Stimulated activated CD8-positive, alpha-beta memory T cell treated with anti-CD3 and anti-CD28 coated beads, Interleukin-15, amount 100 ng/mL, for 48 hours (primary cell): ENCODE results near the gene ETV4.

ENCODE experiments used
- DNase-seq, 2 donors: peaks; one replicate each; pipeline ENCODE4 v3.0.0-alpha.2; 2020; ENCODE audit warnings: low read depth in 2 of 2

Gene ETV4

GRCh38 chr17:43572368-43572980, 26.3 kb upstream of the ETV4 start:
- DNase-seq, result no peak

DNA sequence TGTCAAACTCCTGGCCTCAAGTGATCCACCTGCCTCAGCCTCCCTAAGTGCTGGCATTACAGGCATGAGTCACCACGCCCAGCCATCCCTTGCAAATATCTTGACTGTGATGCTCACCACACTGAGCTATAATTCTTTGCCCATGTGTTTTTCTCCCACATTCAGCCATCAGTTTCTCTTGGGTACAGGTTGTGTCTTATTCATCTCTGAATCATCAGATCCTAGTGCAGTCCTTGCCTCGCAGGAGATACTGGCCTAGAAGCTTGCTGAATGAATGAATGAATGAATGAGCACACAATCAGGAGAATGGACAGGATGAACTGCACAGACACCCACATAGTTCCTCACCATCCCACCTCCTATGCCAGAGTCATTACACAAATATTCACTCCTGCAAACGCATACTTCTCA, 24.4 kb upstream of the ETV4 start:
- no peak for DNase-seq

- DNase-seq, result no peak
Measured at GRCh38 chr17:43568506-43569082, 22.5 kb upstream of the ETV4 start.

GRCh38 chr17:43563600-43564594, 17.8 kb upstream of the ETV4 start:
- DNase-seq, result no peak

DNA sequence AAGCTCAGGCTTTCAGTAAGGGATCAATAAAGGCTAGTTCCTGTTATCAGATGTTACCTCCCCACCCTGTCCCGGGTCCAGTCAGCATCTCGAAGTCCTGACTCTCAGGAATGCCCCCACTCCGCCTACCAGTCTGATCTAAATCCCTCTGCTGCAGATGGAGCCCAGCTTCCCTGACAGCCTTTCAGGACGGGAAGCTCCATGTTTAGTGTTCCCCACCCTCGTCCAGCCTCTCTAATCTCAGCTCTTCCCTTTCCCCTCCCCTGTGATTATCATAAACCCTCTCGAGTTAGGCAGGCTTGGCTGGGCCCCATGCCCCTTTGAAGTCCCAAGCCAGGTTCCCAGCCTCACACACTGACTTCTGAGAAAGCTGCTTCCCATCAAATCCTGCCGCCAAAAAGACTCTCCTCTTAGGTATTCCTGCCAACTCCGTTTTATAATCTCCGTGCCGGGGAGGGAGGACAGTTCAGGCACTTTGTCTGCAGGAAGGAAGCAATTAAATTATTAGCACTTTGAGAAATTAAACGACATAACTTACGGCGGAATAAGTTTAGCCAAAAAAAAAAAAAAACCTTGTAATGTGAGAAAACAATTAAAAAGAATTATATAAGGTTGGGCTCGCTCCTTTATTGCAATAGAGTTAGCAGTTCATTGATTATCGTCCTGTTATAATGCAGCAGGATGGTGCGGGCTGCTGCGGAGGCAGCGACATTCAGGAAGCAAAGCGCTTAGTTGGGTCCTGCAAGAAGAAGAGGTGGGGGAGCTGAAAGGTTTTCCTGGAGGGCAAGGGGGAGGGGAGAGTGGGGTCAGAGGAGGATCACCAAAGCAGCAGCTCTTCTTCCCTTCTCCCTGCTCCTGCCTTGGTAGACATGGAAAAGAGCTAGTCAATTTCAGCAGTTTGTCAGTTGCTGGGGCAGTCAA, 16.8 kb upstream of the ETV4 start:
- DNase-seq, result no peak

- no peak for DNase-seq
Measured at GRCh38 chr17:43560461-43561427, 14.6 kb upstream of the ETV4 start.

GRCh38 chr17:43559161-43559816, 13.1 kb upstream of the ETV4 start:
- no peak for DNase-seq

GRCh38 chr17:43558805-43559160, 12.6 kb upstream of the ETV4 start:
- DNase-seq, result no peak

DNA sequence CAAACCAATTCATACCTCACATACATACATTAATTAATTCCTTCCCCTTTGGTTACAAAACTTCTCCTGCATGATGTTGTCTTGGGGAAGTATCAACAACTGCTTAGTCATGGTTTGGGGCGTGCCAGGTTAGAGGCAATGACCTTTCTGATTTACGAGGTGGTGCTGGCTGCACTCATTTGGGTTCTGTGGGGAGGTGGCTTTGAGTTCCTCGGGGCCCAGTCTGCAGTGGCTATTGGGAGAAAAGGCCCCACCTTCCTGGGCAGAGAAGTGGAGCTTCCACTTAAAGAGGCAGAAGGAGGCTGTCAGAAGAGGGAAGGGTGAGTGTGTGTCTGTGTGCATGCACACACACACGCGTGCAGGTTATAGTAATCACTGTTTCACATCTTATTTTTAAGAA, 10.2 kb upstream of the ETV4 start:
- DNase-seq, result peak in 1 of 2 donors; percentile 5

DNA sequence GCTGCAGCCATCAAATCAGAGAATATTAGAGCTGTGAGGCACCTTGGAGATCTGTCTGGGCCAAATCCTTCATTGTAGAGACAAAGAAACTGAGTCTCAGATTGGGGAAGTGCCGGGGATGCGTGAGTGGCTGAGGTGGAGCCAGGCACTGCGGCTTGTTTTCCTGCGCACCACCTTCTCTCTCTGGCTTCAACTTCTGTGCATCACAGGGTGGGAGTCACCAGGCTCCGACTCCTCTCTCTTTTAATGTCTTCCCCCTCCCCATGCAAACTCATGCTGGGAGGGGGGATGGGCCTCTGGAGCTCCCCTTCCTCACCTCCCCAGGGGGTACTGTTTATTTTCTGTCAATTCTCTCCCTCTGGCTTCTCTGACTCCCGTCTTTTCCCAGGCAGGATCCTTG, 8.7 kb upstream of the ETV4 start:
- DNase-seq, result no peak

DNA sequence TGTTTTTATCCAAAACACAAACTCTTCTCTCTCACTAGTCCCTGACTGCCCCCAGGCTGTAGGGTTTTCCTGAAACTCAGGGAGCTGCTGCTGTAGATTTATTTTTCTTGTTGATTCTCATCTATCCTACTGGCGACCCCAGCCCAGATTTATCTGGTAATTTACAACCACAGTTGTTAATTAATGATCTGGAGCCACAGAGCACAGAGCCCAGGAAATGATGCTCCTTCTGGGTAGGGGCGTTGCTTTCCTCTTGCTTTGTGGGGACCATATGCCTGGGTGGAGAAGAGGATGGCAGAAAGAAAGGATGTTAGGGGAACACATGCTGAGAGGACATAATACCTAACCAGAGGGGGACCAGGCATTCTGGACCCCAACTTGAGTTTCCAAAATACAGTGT, 7.4 kb upstream of the ETV4 start:
- no peak for DNase-seq

GRCh38 chr17:43552229-43552837, 6.2 kb upstream of the ETV4 start:
- DNase-seq, result no peak

GRCh38 chr17:43550754-43551153, 4.6 kb upstream of the ETV4 start:
- no peak for DNase-seq

DNA sequence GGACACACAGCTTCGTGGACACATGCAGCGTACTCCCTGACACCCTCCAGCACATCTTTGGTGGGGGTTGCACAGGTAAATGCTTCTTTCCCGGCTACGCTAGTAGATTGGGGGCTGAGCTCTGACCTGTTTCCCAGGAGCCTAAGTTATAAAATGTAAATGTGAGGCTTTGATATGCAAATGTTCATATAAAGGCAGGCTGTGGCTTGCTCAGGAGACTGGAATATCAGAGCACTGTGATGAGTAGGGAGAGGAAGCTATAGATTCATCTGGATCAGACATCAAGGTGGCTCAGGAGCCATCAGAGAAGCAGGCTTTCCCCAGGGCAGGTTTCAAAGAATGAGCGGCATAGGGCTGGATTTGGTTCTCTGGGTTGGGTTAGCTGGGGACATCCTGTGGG, 3.4 kb upstream of the ETV4 start:
- no peak for DNase-seq

- no peak for DNase-seq
Measured at GRCh38 chr17:43548689-43549379, 2.7 kb upstream of the ETV4 start.

GRCh38 chr17:43547659-43548256, 1.6 kb upstream of the ETV4 start:
- no peak for DNase-seq

DNA sequence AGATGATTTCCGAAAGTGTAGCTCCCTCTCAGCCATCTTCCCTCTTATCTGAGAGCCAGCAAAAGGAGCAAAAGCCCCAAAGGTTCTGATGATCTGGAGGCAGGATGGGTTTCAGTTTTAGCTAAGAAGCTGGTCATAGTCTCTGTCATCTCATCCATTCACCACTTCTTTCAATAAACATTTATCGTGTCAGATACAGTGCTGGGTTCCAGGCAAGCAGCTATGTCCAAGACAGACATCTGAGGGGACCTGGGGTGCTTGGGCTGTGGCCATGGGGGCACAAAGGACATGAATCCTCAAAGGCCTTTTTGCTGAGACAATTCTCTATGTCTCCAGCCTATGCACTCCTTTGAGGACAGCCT, 1.0 kb upstream of the ETV4 start:
- no peak for DNase-seq

- no peak for DNase-seq
Measured at GRCh38 chr17:43545383-43545632, 832 bp downstream of the ETV4 start.
